Esophagus squamous epithelium (tissue), 5 donors: ENCODE results near the gene GAS7. TPM values are rescaled to one million over a fixed set of nuclear protein-coding genes. Genes with fewer than 3 reads are reported as not detected.

Source experiments
- DNase-seq: peaks from one replicate; lab custom pipeline; 2025; lab: John Stamatoyannopoulos, UW
- H3K27ac ChIP-seq, 4 donors: fragments of 200-600 bp; sonication (generic); one replicate each; pipeline ENCODE4 v1.5.1; 2016 to 2019; ENCODE audit warnings: mild to moderate bottlenecking in 1 of 4
- H3K27me3 ChIP-seq, 4 donors: fragments of 200-600 bp; sonication (generic); 1 replicate in 3 of 4; 2 replicates in 1 of 4; pipeline versions ENCODE4 v1.5.1 to v1.6.0; 2017 to 2021; ENCODE audit warnings: antibody characterized with exemption in 1 of 4
- H3K36me3 ChIP-seq, 3 donors: fragments of 200-600 bp; sonication (generic); one replicate each; pipeline ENCODE4 v1.5.1; 2016 to 2019
- H3K4me1 ChIP-seq, 3 donors: fragments of 200-600 bp; sonication (generic); one replicate each; pipeline ENCODE4 v1.5.1; 2017 to 2019
- H3K4me3 ChIP-seq, 4 donors: fragments of 200-600 bp; sonication (generic); 1 replicate in 3 of 4; 2 replicates in 1 of 4; pipeline ENCODE4 v1.5.1; 2016 to 2019; ENCODE audit warnings: mild to moderate bottlenecking in 2 of 4, moderate library complexity in 1 of 4
- H3K9me3 ChIP-seq, 3 donors: fragments of 200-600 bp; sonication (generic); one replicate each; pipeline ENCODE4 v1.5.1; 2016 to 2019
- POLR2A ChIP-seq, 4 donors: fragments of 450-650 bp; IDR thresholded peaks; one replicate each; pipeline ENCODE4 v1.6.1; 2017; ENCODE audit warnings: antibody characterized with exemption in 4 of 4, mild to moderate bottlenecking in 4 of 4, moderate library complexity in 3 of 4
- WGBS, 2 donors: methylation state at CpG; one replicate each; pipeline ENCODE4 v1.1.5; 2018; 5-methylcytosine and 5-hydroxymethylcytosine counted together
- intact Hi-C: fragments of 100-400 bp; cut with DNase I; formaldehyde crosslinking; loops from one replicate; pipeline ENCODE4 v1.15.0; 2022
- total RNA-seq, 4 donors: library from RNA; depleted of rRNA; stranded (reverse); fragments of >200 nt; gene quantifications; one replicate each; pipeline ENCODE4 v1.1.0, GENCODE V29; 2016
- TF ChIP-seq, protein P1 (sequence below), 6 experiments: fragments of 450-650 bp in 4 of 6; fragments of 200-600 bp in 2 of 6; sonication (generic) in 2 of 6; IDR thresholded peaks; one replicate each; pipeline ENCODE4 v1.5.1; 2016 to 2019; ENCODE audit warnings: antibody characterized with exemption in 6 of 6, mild to moderate bottlenecking in 4 of 6, moderate library complexity in 4 of 6
- donor health status: DM: yes; HTN: yes; CAD: no.

Gene GAS7
- total RNA-seq, 4 donors from 2014 or later: 16.8 to 39.1 (median 30.1) TPM

DNA sequence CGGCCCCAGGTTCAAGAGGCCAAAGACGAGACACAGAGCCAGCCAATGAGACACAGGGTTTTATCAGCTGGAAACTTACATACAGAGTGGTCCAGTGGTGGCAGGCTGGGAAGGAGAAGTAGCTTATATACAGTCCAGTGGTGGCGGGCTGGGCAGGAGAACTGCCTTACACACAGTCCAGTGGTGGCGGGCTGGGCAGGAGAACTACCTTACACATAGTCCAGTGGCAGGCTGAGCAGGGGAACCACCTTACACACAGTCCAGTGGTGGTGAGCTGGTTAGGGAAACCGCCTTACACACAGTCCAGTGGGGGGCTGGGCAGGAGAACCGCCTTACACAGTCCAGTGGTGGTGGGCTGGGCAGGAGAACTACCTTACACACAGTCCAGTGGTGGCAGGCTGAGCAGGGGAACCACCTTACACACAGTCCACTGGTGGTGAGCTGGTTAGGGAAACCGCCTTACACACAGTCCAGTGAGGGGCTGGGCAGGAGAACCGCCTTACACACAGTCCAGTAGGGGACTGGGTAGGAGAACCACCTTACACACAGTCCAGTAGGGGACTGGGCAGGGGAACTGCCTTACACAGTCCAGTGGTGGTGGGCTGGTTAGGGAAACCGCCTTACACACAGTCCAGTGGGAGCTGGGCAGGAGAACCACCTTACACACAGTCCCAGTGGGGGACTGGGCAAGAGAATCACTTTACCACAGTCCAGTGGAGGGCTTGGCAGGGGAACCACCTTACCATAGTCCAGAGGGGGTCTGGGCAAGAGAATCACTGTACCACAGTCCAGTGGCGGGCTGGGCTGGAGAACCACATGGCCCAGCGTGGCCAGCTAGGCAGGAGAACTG is 90.9 kb downstream of the GAS7 start:
- Histone ChIP-seq H3K4me1 (peaks cover 4 to 25% (median 11%) of the 10 kb centered on the region in 3 donors), H3K36me3 (no peaks in the 10 kb centered on the region), H3K4me3 (no peak overlapping the region), H3K27me3 (no peaks in the 10 kb centered on the region), H3K27ac (no peak overlapping the region), H3K9me3 (no peaks in the 10 kb centered on the region)
- DNase-seq: no peak
- TF ChIP-seq POLR2A (IDR thresholded peaks at IDR 0.05): no peak
- TF ChIP-seq, protein P1, sequence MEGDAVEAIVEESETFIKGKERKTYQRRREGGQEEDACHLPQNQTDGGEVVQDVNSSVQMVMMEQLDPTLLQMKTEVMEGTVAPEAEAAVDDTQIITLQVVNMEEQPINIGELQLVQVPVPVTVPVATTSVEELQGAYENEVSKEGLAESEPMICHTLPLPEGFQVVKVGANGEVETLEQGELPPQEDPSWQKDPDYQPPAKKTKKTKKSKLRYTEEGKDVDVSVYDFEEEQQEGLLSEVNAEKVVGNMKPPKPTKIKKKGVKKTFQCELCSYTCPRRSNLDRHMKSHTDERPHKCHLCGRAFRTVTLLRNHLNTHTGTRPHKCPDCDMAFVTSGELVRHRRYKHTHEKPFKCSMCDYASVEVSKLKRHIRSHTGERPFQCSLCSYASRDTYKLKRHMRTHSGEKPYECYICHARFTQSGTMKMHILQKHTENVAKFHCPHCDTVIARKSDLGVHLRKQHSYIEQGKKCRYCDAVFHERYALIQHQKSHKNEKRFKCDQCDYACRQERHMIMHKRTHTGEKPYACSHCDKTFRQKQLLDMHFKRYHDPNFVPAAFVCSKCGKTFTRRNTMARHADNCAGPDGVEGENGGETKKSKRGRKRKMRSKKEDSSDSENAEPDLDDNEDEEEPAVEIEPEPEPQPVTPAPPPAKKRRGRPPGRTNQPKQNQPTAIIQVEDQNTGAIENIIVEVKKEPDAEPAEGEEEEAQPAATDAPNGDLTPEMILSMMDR (IDR thresholded peaks at IDR 0.05): no peak
- 76 to 81% methylated on average over 7 to 10 of the region's 11 CpGs for WGBS, 2 donors
- intact Hi-C loops: no loop called here

DNA sequence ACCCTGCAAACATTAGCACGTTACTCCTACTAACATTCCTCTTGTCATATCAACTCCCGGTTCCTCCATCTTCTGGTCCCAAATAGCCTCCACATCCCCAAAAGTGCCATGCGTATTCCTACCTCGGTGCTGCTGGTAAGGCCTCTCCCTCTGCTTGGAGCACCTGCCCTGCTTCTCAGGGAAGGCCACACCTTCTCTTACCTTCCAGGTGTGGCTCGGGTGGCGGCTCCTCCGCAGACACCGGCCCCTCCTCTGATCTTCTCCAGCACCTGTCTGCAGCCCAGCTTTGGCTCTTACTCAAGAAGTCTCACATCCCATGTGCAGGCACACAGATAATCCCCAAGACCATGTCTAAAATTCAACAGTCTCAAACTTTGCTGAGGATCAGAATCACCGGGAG is 92.3 kb downstream of the GAS7 start:
- TF ChIP-seq, protein P1 (IDR thresholded peaks at IDR 0.05): no peak
- no peak for TF ChIP-seq POLR2A (IDR thresholded peaks at IDR 0.05)
- H3K4me1 ChIP-seq: peaks cover 4 to 25% (median 11%) of the 10 kb centered on the region in 3 donors
- 69 to 75% methylated on average over 6 to 9 of the region's 9 CpGs for WGBS, 2 donors
- H3K27ac ChIP-seq: peak overlapping the region in 3 of 4 donors; percentile 57 to 75 (median 68)
- DNase-seq: no peak
- intact Hi-C loops: no loop called here
- H3K4me3 ChIP-seq: no peak overlapping the region
- no peaks in the 10 kb centered on the region for H3K36me3 ChIP-seq
- H3K27me3 ChIP-seq: no peaks in the 10 kb centered on the region
- no peaks in the 10 kb centered on the region for H3K9me3 ChIP-seq

GRCh38 chr17:10105513-10106001 is 92.8 kb downstream of the GAS7 start:
- WGBS, 2 donors: 51 to 52% methylated on average over 10 of the region's 10 CpGs
- peak overlapping the region; percentile 42 to 75 (median 62) for H3K27ac ChIP-seq
- no peaks in the 10 kb centered on the region for H3K36me3 ChIP-seq
- no peak for DNase-seq
- intact Hi-C loops: no loop called here
- H3K9me3 ChIP-seq: no peaks in the 10 kb centered on the region
- TF ChIP-seq, protein P1 (IDR thresholded peaks at IDR 0.05): no peak
- TF ChIP-seq POLR2A (IDR thresholded peaks at IDR 0.05): no peak
- H3K4me3 ChIP-seq: no peak overlapping the region
- H3K4me1 ChIP-seq: peaks cover 4 to 25% (median 11%) of the 10 kb centered on the region in 3 donors
- H3K27me3 ChIP-seq: no peaks in the 10 kb centered on the region

DNA sequence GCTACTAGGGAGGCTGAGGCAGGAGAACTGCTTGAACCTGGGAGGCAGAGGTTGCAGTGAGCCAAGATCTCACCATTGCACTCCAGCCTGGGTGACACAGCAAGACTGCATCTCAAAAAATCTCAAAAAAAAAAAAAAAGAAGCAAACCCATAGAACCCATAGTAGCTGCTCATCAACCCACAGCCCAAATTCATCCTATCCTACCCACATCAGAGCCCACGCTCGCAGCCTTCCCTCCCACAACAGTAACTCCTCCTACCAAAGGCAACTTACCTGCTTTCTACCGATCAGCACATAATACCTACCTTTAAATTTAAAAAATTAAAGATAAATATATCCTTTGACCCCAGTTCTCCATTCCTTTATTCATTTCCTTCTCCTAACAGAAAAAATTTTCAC is 94.7 kb downstream of the GAS7 start:
- intact Hi-C loops: no loop called here
- TF ChIP-seq POLR2A (IDR thresholded peaks at IDR 0.05): no peak
- TF ChIP-seq, protein P1 (IDR thresholded peaks at IDR 0.05): no peak
- H3K27me3 ChIP-seq: no peaks in the 10 kb centered on the region
- 83 to 87% methylated on average over 3 of the region's 3 CpGs for WGBS, 2 donors
- no peak for DNase-seq
- H3K9me3 ChIP-seq: no peaks in the 10 kb centered on the region
- no peaks in the 10 kb centered on the region for H3K36me3 ChIP-seq
- H3K4me3 ChIP-seq: no peak overlapping the region
- peak overlapping the region in 1 of 4 donors; percentile 75 for H3K27ac ChIP-seq
- peaks cover 11 to 44% (median 18%) of the 10 kb centered on the region in 3 donors for H3K4me1 ChIP-seq

GRCh38 chr17:10102817-10103216 is 95.6 kb downstream of the GAS7 start:
- Histone ChIP-seq H3K27me3 (no peaks in the 10 kb centered on the region), H3K36me3 (no peaks in the 10 kb centered on the region), H3K4me3 (no peak overlapping the region), H3K4me1 (peaks cover 14 to 52% (median 26%) of the 10 kb centered on the region in 3 donors), H3K9me3 (no peaks in the 10 kb centered on the region), H3K27ac (no peak overlapping the region)
- DNase-seq: no peak
- TF ChIP-seq, protein P1 (IDR thresholded peaks at IDR 0.05): no peak
- no peak for TF ChIP-seq POLR2A (IDR thresholded peaks at IDR 0.05)
- intact Hi-C loops: no loop called here
- 80 to 82% methylated on average over 1 to 2 of the region's 8 CpGs for WGBS, 2 donors
